Activated CD4-positive, alpha-beta T cell treated with anti-CD3 and anti-CD28 coated beads for 48 hours (primary cell): Measurements from ENCODE around the gene APBB1IP.
"Not testable (repeated sequence)": the region's sequence is repeated elsewhere in the genome, so short reads cannot be mapped to it uniquely, and the experiment has no call there.

ENCODE experiments used
- DNase-seq: peaks from one replicate; pipeline ENCODE4 v3.0.0-alpha.2; 2020

The APBB1IP gene

GRCh38 chr10:26445411-26446031 lies 7.4 kb downstream of the APBB1IP start:
- no peak for DNase-seq

- no peak for DNase-seq
These were observed 8.1 kb downstream of the APBB1IP start for GRCh38 chr10:26446258-26446657.

- DNase-seq = no peak
These were observed 10.2 kb downstream of the APBB1IP start for GRCh38 chr10:26448292-26448691.

- DNase-seq = peak; percentile 66
These were observed 10.7 kb downstream of the APBB1IP start for GRCh38 chr10:26448706-26449435.

GRCh38 chr10:26449726-26450125 lies 11.6 kb downstream of the APBB1IP start:
- no peak for DNase-seq

- DNase-seq = no peak
These were observed 13.8 kb downstream of the APBB1IP start for GRCh38 chr10:26451903-26452302.

- no peak for DNase-seq
These were observed 15.7 kb downstream of the APBB1IP start for GRCh38 chr10:26453850-26454249.

GRCh38 chr10:26454891-26455290 lies 16.8 kb downstream of the APBB1IP start:
- DNase-seq = no peak

GRCh38 chr10:26455567-26456315 lies 17.6 kb downstream of the APBB1IP start:
- no peak for DNase-seq

GRCh38 chr10:26457088-26457487 lies 18.9 kb downstream of the APBB1IP start:
- no peak for DNase-seq

- DNase-seq = no peak
These were observed 22.6 kb downstream of the APBB1IP start for GRCh38 chr10:26460736-26461135.

GRCh38 chr10:26463986-26464385 lies 25.8 kb downstream of the APBB1IP start:
- no peak for DNase-seq

GRCh38 chr10:26464632-26465280 lies 26.6 kb downstream of the APBB1IP start:
- DNase-seq = no peak

GRCh38 chr10:26466531-26466930 lies 28.4 kb downstream of the APBB1IP start:
- not testable (repeated sequence) for DNase-seq

- DNase-seq = no peak
These were observed 29.5 kb downstream of the APBB1IP start for GRCh38 chr10:26467639-26468038.

GRCh38 chr10:26468291-26468690 lies 30.1 kb downstream of the APBB1IP start:
- DNase-seq = no peak

GRCh38 chr10:26468700-26469099 lies 30.6 kb downstream of the APBB1IP start:
- DNase-seq = no peak

GRCh38 chr10:26472492-26472778 lies 34.3 kb downstream of the APBB1IP start:
- no peak for DNase-seq

GRCh38 chr10:26474026-26474425 lies 35.9 kb downstream of the APBB1IP start:
- DNase-seq = no peak

- not testable (repeated sequence) for DNase-seq
These were observed 36.7 kb downstream of the APBB1IP start for GRCh38 chr10:26474845-26475244.

- DNase-seq = no peak
These were observed 37.2 kb downstream of the APBB1IP start for GRCh38 chr10:26475386-26475785.

- DNase-seq = no peak
These were observed 39.4 kb downstream of the APBB1IP start for GRCh38 chr10:26477501-26477900.

GRCh38 chr10:26478061-26478460 lies 39.9 kb downstream of the APBB1IP start:
- DNase-seq = no peak
